NCI-H128 (cell line): ENCODE measurements around the gene SUSD2.
"Not testable (repeated sequence)": the region's sequence is repeated elsewhere in the genome, so short reads cannot be mapped to it uniquely, and the experiment has no call there.

ENCODE experiments used
- DNase-seq: peaks from one replicate; lab custom pipeline; 2025; ENCODE audit not compliant: unreplicated experiment; lab: John Stamatoyannopoulos, UW

The SUSD2 gene

DNA sequence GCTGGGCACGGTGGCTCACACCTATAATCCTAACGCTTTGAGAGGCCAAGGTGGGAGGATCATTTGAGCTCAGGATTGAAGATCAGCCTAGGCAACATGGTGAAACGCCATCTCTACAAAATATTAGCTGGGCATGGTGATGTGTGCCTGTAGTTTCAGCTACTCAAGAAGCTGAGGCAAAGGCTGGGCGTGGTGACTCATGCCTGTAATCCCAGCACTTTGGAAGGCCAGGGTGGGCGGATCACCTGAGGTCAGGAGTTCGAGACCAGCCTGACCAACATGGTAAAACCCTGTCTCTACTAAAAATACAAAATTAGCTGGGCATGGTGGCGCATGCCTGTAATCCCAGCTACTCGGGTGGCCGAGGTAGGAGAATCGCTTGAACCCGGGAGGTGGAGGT is 29.1 kb downstream of the SUSD2 start:
- not testable (repeated sequence) for DNase-seq

- DNase-seq: not testable (repeated sequence)
These were observed 30.4 kb downstream of the SUSD2 start for GRCh38 chr22:24211716-24212115.

DNA sequence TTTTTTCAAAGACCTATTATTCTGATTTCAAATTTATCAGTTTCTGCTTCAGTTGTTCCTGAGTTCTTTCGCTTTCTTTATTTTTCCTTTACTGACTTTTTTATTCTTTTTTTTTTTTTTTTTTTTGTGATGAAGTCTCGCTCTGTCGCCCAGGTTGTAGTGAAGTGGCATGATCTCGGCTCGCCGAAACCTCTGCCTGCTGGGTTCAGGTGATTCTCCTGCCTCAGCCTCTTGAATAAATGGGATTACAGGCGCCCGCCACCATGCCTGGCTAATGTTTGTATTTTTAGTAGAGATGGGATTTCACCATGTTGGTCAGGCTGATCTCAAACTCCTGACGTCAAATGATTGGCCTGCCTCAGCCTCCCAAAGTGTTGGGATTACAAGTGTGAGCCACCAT is 31.8 kb downstream of the SUSD2 start:
- not testable (repeated sequence) for DNase-seq

- DNase-seq: no peak
These were observed 33.4 kb downstream of the SUSD2 start for GRCh38 chr22:24214467-24215285.

DNA sequence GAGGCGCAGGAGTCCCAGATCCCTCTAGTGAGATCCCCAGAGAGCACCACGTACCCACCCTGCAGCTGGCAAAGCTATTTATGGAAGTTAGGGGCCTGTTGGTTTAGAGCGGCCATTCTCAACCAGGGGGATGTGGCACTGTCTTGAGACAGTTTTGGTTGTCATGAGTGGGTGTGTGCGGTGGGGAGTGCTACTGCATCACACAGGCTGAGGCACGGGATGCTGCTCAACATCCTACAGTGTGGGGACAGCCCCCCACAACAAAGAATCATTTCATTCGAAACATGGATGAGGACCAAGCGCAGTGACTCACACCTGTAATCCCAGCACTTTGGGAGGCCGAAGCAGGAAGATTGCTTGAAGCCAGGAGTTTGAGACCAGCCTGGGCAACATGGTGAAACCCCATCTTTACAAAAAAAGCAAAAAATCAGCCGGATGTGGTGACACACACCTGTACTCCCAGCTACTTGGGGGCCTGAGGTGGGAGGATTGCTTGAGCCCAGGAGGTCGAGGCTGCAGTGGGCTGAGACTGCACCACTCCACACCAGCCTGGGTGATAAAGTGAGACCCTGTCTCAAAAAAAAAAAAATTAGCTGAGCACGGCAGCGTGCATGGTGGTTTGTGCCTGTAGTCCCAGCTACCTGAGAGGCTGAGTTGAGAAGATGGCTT is 35.4 kb downstream of the SUSD2 start:
- DNase-seq: no peak

GRCh38 chr22:24217384-24217783 is 36.1 kb downstream of the SUSD2 start:
- DNase-seq: no peak

GRCh38 chr22:24219750-24220149 is 38.5 kb downstream of the SUSD2 start:
- DNase-seq: no peak

GRCh38 chr22:24224468-24224867 is 43.2 kb downstream of the SUSD2 start:
- DNase-seq: no peak

- no peak for DNase-seq
These were observed 43.8 kb downstream of the SUSD2 start for GRCh38 chr22:24225044-24225601.

- no peak for DNase-seq
These were observed 44.7 kb downstream of the SUSD2 start for GRCh38 chr22:24225951-24226350.

DNA sequence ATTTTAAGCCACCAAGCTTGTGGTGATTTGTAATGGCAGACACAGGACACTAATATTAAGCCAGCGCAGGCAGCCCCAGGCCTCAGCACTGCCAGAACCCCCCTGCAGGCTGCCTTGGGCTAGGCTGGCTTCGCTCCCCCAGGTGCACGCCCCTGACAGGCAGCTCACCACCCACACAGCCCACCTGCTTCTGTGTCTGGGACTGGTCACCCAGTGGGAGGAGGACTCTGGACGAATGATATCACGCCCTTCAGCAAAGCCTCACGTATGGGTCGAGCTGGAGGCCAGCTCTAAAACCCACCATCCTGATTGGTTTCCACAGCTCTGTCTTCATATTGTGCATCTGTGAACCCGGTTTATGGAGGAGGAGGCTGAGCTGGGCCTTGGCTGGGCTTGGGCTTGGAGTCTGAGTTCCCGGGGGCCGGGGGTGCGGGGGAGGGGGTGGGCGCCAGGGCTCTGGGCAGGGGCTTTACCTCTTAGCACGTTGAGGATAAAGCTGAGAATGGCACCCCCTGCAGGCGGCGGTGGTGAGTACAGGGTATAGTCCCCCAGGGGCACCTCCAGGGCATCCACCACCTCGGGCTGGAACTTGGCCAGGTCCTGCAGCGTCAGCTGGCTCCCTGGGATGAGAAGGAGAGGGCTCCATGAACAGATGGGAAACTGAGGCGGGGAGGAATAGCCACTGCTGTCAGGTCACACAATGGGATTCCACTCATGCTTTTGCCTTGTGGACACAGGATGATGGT is 49.8 kb downstream of the SUSD2 start:
- DNase-seq: no peak

GRCh38 chr22:24231706-24232105 is 50.4 kb downstream of the SUSD2 start:
- no peak for DNase-seq

- no peak for DNase-seq
These were observed 50.8 kb downstream of the SUSD2 start for GRCh38 chr22:24232124-24232523.

- no peak for DNase-seq
These were observed 51.4 kb downstream of the SUSD2 start for GRCh38 chr22:24232725-24233124.

GRCh38 chr22:24233235-24233634 is 51.9 kb downstream of the SUSD2 start:
- no peak for DNase-seq

DNA sequence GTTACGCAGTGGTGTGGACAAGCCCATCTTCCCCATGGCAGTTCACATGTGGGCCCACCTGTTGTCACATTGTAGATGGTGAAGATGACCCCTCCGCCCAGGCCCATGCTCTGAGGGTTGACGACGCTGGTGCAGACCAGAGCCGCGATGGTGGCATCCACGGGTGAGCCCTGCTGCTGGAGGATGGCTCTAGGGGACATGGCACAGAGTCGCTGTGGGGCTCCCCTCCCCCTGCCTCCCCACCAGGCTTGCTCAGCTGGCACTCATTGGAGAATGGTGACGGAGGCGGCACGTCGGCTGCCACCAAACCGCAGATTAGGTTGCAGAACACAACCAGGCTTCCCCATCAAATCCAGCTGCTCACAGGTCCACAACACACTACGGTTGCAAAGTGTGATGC is 52.5 kb downstream of the SUSD2 start:
- no peak for DNase-seq

GRCh38 chr22:24235315-24235714 is 54.0 kb downstream of the SUSD2 start:
- no peak for DNase-seq

DNA sequence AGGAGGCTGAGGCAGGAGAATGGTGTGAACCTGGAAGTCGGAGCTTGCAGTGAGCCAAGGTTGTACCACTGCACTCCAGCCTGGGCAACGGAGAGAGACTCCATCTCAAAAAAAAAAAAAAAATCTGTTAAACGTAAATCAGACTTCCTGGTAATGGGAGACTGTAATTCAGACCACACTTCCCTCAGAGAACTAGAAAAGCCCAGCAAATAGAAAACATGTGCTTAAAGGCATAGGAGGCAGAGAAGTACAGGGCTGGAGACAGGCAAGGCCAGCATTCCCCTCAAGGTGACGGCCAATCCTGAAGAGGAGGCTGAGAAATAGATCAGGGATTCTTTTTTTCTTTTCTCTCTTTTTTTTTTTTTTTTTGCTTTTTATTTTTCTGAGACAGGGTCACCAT is 55.4 kb downstream of the SUSD2 start:
- DNase-seq: no peak

- not testable (repeated sequence) for DNase-seq
These were observed 56.9 kb downstream of the SUSD2 start for GRCh38 chr22:24238101-24238694.
